A673 (cell line): Measurements from ENCODE around the gene COQ7. TPM values are rescaled to one million over a fixed set of nuclear protein-coding genes. Genes with fewer than 3 reads are reported as not detected.

Experiments used
- BruUV-seq: library from RNA; stranded (reverse); fragments of 400-500 nt; replicated peaks from 2 replicates; lab custom pipeline; 2021; lab: Mats Ljungman, UMichigan
- CTCF ChIA-PET: fragments of 300-600 bp; sonication (Branson Sonifier 250); formaldehyde crosslinking; loops from one replicate; lab custom pipeline; 2022; ENCODE audit warnings: antibody characterized with exemption; lab: Charles Lee
- POLR2A ChIA-PET: fragments of 300-600 bp; sonication (Branson Sonifier 250); formaldehyde crosslinking; loops from one replicate; lab custom pipeline; 2022; ENCODE audit warnings: antibody characterized with exemption; ENCODE audit not compliant: low non-redundant PET; lab: Charles Lee
- DNase-seq: peaks from one replicate; pipeline ENCODE4 v3.0.0-alpha.2; 2015; ENCODE audit warnings: low spot score
- H3K27ac ChIP-seq: fragments of 200-600 bp; sonication (generic); 2 replicates; pipeline ENCODE4 v1.5.1; 2016; ENCODE audit warnings: mixed run types, low read depth, mild to moderate bottlenecking, mixed read lengths, antibody characterized with exemption, low read length; ENCODE audit not compliant: poor library complexity, severe bottlenecking
- H3K27me3 ChIP-seq: fragments of 200-600 bp; sonication (generic); replicated peaks from 2 replicates; pipeline ENCODE4 v1.6.1; 2017; ENCODE audit warnings: mixed run types, low read depth, mild to moderate bottlenecking, mixed read lengths, antibody characterized with exemption, low read length; ENCODE audit not compliant: insufficient read depth, poor library complexity
- H3K36me3 ChIP-seq: fragments of 200-600 bp; sonication (generic); 2 replicates; pipeline ENCODE4 v1.6.1; 2016; ENCODE audit warnings: mixed run types, mild to moderate bottlenecking, mixed read lengths, antibody characterized with exemption, low read length; ENCODE audit not compliant: insufficient read depth, poor library complexity, severe bottlenecking
- H3K4me1 ChIP-seq: fragments of 200-600 bp; sonication (generic); 2 replicates; pipeline ENCODE4 v1.6.1; 2017; ENCODE audit warnings: mixed run types, mild to moderate bottlenecking, mixed read lengths, antibody characterized with exemption, low read length; ENCODE audit not compliant: insufficient read depth, poor library complexity, severe bottlenecking
- H3K4me3 ChIP-seq: fragments of 200-600 bp; sonication (generic); 2 replicates; pipeline ENCODE4 v1.5.1; 2016; ENCODE audit warnings: low read depth, mixed run types, mild to moderate bottlenecking, mixed read lengths, low read length; ENCODE audit not compliant: poor library complexity, severe bottlenecking
- H3K9me3 ChIP-seq: fragments of 200-600 bp; sonication (generic); 2 replicates; pipeline ENCODE4 v1.6.1; 2016; ENCODE audit warnings: mixed run types, low read depth, mild to moderate bottlenecking, mixed read lengths, antibody characterized with exemption, low read length; ENCODE audit not compliant: poor library complexity, severe bottlenecking
- EZH2 ChIP-seq: fragments of 200-600 bp; sonication (generic); IDR thresholded peaks from 2 replicates; pipeline ENCODE4 v1.6.1; 2017; ENCODE audit warnings: borderline replicate concordance, low read depth, mild to moderate bottlenecking, mixed read lengths, antibody characterized with exemption, low read length; ENCODE audit not compliant: poor library complexity, severe bottlenecking
- intact Hi-C: fragments of 100-400 bp; cut with micrococcal nuclease; formaldehyde crosslinking; loops from one replicate; pipeline ENCODE4 v1.10.0; 2022; ENCODE audit not compliant: unreplicated experiment
- total RNA-seq: library from RNA; stranded (reverse); gene quantifications from 2 replicates; pipeline ENCODE4 v1.2.3, GENCODE V29; 2021
- TF ChIP-seq, protein P1 (sequence below): fragments of 300-800, 200-600 bp; sonication (generic); conservative IDR thresholded peaks from 2 replicates; pipeline ENCODE4 v1.5.1; 2017; ENCODE audit warnings: low read depth, mild to moderate bottlenecking, antibody characterized with exemption, low read length, moderate library complexity, mixed read lengths

Gene COQ7
- total RNA-seq, 1 experiment from 2014 or later: 24.3 TPM

DNA sequence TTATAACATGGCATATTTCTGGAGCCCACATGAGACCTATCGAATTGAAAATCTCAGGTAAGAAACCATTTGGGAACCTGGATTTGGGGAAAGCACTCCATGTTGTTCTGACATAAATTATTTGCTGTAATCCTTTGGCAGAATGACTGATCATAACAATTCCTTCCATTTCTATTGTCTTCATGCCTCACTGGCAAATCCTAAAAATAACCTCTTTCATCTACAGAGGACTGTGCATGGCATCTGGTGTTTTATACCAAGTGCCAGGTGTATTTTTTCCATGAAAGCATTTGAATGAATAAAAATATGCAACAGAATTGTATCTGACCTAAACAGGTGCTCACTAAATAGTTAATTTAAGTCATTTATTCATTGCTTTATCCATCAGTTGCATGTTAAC, 33.7 kb upstream of the COQ7 start:
- ChIA-PET POLR2A (no interaction called here), CTCF (no interaction called here)
- H3K36me3 ChIP-seq: no peaks in the 10 kb centered on the region
- DNase-seq: no peak
- H3K27ac ChIP-seq: no peak overlapping the region
- H3K9me3 ChIP-seq: no peaks in the 10 kb centered on the region
- no peak overlapping the region for H3K4me3 ChIP-seq
- intact Hi-C loops: no loop called here
- no peaks in the 10 kb centered on the region for H3K27me3 ChIP-seq
- no peak for TF ChIP-seq EZH2
- TF ChIP-seq, protein P1, sequence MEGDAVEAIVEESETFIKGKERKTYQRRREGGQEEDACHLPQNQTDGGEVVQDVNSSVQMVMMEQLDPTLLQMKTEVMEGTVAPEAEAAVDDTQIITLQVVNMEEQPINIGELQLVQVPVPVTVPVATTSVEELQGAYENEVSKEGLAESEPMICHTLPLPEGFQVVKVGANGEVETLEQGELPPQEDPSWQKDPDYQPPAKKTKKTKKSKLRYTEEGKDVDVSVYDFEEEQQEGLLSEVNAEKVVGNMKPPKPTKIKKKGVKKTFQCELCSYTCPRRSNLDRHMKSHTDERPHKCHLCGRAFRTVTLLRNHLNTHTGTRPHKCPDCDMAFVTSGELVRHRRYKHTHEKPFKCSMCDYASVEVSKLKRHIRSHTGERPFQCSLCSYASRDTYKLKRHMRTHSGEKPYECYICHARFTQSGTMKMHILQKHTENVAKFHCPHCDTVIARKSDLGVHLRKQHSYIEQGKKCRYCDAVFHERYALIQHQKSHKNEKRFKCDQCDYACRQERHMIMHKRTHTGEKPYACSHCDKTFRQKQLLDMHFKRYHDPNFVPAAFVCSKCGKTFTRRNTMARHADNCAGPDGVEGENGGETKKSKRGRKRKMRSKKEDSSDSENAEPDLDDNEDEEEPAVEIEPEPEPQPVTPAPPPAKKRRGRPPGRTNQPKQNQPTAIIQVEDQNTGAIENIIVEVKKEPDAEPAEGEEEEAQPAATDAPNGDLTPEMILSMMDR: no peak
- H3K4me1 ChIP-seq: no peaks in the 10 kb centered on the region
- no TSS peak for BruUV-seq

DNA sequence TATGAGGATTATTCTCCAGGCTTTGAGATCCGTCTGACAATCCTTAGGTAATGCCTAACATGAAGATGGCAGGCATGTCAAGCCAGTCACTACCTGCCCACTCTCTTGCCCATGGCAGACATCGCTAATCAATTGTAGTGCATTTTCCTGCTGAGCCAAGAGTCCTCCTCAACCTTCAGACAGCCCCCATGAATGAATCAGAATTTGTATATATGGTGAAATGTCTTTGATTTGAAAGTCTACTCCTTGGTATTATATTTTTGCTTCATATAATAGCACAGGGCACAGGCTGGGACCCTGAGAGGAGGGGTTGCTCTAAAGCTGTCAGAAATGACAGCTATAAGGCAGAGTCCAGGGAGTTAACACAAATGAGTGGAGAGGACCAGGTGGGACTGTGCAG, 27.0 kb upstream of the COQ7 start:
- POLR2A ChIA-PET: no interaction called here

DNA sequence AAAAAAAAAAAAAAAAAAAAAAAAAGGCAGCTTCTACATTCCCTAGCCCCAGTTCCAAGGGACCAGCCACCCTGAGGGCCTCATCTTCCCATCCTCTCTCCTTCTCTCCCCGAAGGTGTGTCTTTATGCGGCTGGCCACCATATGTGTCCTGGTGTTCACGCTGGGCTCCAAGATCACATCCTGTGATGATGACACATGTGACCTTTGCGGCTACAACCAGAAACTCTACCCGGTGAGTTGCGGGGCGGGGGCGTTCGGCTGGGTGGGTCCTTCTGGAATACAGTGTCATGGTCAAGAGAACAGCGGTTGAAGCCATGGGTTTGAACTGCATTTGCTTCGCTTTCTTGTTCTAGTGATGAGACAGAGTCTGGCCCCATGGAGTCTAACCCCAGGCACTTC, 22.6 kb upstream of the COQ7 start:
- POLR2A ChIA-PET: interaction anchor here (0.6 kb wide), 1 partner anchor 10 kb away, joined by 4 read pairs; no protein-coding TSS in a partner anchor
- BruUV-seq: no TSS peak
- Histone ChIP-seq H3K27ac (no peak overlapping the region), H3K27me3 (no peaks in the 10 kb centered on the region), H3K4me3 (no peak overlapping the region), H3K36me3 (no peaks in the 10 kb centered on the region), H3K9me3 (no peaks in the 10 kb centered on the region), H3K4me1 (no peaks in the 10 kb centered on the region)
- TF ChIP-seq, protein P1: no peak
- no peak for TF ChIP-seq EZH2
- intact Hi-C loops: no loop called here
- DNase-seq: no peak
- CTCF ChIA-PET: no interaction called here

More for the DNA sequence above, 27.0 kb upstream of the COQ7 start:
- H3K4me3 ChIP-seq: no peak overlapping the region
- no peaks in the 10 kb centered on the region for H3K4me1 ChIP-seq
- intact Hi-C loops: no loop called here
- no peaks in the 10 kb centered on the region for H3K36me3 ChIP-seq
- no TSS peak for BruUV-seq
- H3K9me3 ChIP-seq: no peaks in the 10 kb centered on the region
- CTCF ChIA-PET: no interaction called here
- no peak for DNase-seq
- no peaks in the 10 kb centered on the region for H3K27me3 ChIP-seq
- H3K27ac ChIP-seq: no peak overlapping the region
- TF ChIP-seq, protein P1: no peak
- no peak for TF ChIP-seq EZH2
